NCI-H1048 (cell line): ENCODE data around the gene CEP97.

Experiments
- DNase-seq: peaks from one replicate; lab custom pipeline; 2025; lab: John Stamatoyannopoulos, UW

The CEP97 gene

DNA sequence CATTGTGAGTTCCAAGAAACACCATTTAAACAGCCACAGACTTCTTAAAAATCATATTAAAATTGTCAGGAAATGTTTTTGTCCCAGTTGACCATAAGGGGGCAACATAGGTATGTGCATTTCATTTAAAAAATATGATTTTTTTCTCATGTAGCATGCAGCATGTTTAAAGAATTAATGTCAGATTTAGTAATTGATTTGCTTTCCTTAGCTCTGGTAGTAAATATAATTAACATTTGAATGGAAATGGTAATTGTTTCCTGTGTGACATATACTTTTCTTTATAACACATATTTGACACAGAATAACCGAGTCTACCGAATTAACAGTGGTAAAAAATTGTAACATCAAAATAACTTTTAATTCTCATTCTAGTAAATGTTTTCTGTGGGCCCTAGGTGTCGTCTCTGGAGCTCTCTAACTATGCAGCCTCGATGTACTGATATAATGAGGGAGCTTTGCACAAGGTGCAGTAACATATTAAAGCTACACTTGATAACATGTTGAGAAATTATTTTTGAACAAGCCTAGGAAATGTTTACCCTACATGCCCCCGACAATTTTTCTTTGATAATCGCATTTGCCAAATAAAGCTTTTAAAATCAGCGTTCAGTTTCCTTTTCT lies 89.5 kb downstream of the CEP97 start:
- DNase-seq = peak; percentile 2

DNA sequence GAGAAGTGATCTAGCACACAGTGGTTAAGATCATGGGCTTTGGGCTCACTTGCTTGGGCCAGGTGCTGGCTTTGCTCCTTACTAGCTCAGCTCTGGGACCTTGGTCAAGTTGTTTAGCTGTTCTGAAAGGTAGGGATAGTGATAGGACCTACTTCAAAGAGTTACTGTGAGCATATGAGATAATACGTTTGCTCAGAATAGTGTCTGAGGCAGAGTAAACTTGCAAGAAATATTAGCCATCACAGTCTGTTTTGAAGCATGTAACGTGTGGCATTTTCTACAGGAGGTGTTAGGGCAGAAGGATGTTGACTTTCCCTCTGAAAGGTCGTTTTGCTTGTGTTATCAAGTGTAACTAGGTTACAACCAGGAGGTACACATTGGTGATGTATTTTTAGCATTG lies 90.4 kb downstream of the CEP97 start:
- DNase-seq = no peak

DNA sequence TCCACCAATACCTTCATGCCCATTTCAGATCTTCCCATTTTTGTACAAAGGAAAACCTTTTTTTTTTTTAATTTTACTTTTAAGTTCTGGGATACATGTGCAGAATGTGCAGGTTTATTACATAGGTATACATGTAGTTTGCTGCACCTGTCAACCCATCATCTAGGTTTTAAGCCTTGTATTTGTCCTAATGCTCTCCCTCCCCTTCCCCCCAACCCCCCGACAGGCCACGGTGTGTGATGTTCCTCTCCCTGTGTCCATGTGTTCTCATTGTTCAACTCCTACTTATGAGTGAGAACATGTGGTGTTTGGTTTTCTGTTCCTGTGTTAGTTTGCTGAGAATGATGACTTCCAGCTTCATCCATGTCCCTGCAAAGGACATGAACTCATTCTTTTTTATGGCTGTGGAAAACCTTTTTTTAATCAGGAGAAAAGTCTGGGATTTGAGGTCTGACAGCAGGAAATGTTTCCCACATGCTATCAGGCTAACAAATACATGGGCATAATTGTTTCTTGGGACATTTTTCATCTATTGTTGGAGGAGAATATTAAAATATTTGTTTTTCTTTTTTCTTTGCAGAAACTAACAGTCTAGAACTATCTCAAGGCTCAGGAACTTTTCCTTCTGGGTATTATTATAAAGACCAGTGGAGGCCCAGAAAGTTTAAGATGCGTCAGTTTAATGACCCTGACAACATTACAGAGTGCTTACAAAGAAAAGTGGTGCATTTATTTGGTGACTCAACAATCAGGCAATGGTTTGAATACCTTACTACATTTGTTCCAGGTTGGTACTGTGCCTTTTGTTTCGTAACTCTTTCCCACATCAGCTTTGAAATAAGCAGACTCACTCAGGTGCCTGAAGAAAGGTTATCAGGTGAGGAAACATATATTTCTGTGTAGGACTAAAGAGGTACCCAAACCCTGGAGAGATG lies 92.1 kb downstream of the CEP97 start:
- DNase-seq = no peak

DNA sequence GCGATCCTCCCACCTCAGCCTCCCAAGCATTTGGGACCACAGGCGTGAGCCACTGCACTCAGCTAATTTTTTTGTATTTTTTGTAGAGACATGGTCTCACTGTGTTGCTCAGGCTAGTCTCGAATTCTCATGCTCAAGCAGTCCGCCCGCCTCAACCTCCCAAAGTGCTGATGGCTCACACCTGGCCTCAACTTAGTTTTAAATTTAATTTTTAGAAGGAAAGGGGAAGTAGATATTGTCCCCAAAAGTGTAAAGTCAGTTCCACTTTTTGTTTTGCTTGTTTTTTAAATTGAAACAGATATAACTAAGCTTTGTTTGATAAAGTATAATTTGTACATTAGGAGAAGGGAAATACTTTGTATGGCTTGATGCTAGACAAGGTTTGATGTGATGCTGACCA lies 93.6 kb downstream of the CEP97 start:
- no peak for DNase-seq

DNA sequence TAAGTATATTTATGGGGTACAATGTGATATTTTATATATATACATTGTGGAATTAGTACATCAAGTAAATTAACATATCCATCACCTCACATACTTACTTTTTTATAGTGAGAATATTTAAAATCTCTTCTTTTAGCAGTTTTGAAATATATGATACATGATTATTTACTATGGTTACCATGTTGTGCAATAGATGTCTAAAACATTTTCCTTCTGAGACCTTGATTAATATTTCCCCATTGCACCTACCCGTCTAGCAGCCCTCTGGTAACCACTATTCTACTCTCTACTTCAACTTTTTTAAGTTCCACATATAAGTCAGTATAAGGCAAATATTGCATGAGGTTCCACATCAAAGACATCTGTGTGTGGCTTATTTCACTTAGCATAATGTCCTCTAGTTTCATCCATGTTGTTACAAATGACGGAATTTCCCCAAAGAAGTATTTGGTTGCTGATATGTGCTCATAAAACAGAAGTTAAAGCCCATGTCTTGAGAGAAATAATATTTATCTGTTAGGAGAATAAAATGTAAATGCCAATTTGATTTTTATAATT lies 95.3 kb downstream of the CEP97 start:
- DNase-seq = no peak
